ENCODE data around the gene UNC79. TPM values are rescaled to one million over a fixed set of nuclear protein-coding genes. Genes with fewer than 3 reads are reported as not detected.

Gene UNC79
- total RNA-seq, 1 experiment from 2014 or later: not detected

DNA sequence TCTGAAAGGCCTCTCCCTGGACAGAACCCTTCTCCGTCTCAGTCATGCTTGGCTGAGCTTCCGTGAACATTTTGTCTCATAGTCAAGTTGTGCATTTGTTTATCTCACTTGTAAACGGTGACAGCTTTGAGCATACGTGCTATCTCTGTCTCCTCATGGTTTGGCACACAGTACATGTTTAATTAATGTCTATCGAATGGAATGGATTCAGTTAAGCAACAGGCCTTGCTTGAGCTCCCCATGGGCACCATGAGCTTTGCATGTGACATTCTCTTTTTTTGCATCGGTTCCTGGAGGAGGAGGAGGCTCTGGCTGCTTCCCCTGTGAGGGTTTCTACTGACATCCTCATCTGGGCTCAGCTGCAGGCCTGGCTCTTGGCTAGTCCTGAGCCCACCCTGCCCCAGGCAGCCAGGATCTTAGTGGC, 277.6 kb downstream of the UNC79 start:
- no peak for DNase-seq
- Histone ChIP-seq H2AFZ (ENCODE audit: low read length) (no peak overlapping the region), H3K36me3 (ENCODE audit: low read depth, low read length) (no peaks in the 10 kb centered on the region), H3K4me3 (ENCODE audit: low read length) (no peak overlapping the region), H3K4me1 (ENCODE audit: insufficient read depth, low read length) (no peaks in the 10 kb centered on the region), H3K27me3 (ENCODE audit: low read length) (peaks cover 71% of the 10 kb centered on the region), H3K27ac (ENCODE audit: low read length) (no peak overlapping the region), H4K20me1 (ENCODE audit: low read length) (no peaks in the 10 kb centered on the region), H3K9me3 (ENCODE audit: low read length) (no peaks in the 10 kb centered on the region), H3F3A (ENCODE audit: low read length, unreplicated experiment) (no peaks in the 10 kb centered on the region), H3K9ac (ENCODE audit: low read length) (no peak overlapping the region), H3K4me2 (ENCODE audit: low read length) (no peak overlapping the region), H3K79me2 (ENCODE audit: low read length) (no peaks in the 10 kb centered on the region), H3K9me2 (replicated peaks; ENCODE audit: low read length) (no peaks in the 10 kb centered on the region)
- ChIA-PET CTCF (no interaction called here), POLR2A (ENCODE audit: unreplicated experiment) (no interaction called here)
- no peak for ATAC-seq
- intact Hi-C loops (cut with micrococcal nuclease): no loop called here
- BruUV-seq (replicated peaks): no TSS peak
- TF ChIP-seq EZH2phosphoT487 (IDR thresholded peaks at IDR 0.05; ENCODE audit: borderline replicate concordance, low read length) (no peak), EZH2 (IDR thresholded peaks at IDR 0.05; ENCODE audit: low read length, unreplicated experiment) (no peak)
- TF ChIP-seq, protein P1, sequence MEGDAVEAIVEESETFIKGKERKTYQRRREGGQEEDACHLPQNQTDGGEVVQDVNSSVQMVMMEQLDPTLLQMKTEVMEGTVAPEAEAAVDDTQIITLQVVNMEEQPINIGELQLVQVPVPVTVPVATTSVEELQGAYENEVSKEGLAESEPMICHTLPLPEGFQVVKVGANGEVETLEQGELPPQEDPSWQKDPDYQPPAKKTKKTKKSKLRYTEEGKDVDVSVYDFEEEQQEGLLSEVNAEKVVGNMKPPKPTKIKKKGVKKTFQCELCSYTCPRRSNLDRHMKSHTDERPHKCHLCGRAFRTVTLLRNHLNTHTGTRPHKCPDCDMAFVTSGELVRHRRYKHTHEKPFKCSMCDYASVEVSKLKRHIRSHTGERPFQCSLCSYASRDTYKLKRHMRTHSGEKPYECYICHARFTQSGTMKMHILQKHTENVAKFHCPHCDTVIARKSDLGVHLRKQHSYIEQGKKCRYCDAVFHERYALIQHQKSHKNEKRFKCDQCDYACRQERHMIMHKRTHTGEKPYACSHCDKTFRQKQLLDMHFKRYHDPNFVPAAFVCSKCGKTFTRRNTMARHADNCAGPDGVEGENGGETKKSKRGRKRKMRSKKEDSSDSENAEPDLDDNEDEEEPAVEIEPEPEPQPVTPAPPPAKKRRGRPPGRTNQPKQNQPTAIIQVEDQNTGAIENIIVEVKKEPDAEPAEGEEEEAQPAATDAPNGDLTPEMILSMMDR (conservative IDR thresholded peaks at IDR 0.05; ENCODE audit: low read depth, low read length): no peak

GRCh38 chr14:93708800-93709199, 278.1 kb downstream of the UNC79 start:
- ChIA-PET CTCF (no interaction called here), POLR2A (ENCODE audit: unreplicated experiment) (no interaction called here)
- H3K27ac ChIP-seq (ENCODE audit: low read length): no peak overlapping the region
- DNase-seq (no peak), ATAC-seq (no peak)
- H3K27me3 ChIP-seq (ENCODE audit: low read length): peaks cover 69% of the 10 kb centered on the region
- H3K36me3 ChIP-seq (ENCODE audit: low read depth, low read length): no peaks in the 10 kb centered on the region
- no peaks in the 10 kb centered on the region for H3K4me1 ChIP-seq (ENCODE audit: insufficient read depth, low read length)
- no peaks in the 10 kb centered on the region for H3F3A ChIP-seq (ENCODE audit: low read length, unreplicated experiment)
- H3K79me2 ChIP-seq (ENCODE audit: low read length): no peaks in the 10 kb centered on the region
- H3K4me2 ChIP-seq (ENCODE audit: low read length): no peak overlapping the region
- H3K4me3 ChIP-seq (ENCODE audit: low read length): no peak overlapping the region
- no peaks in the 10 kb centered on the region for H4K20me1 ChIP-seq (ENCODE audit: low read length)
- no peaks in the 10 kb centered on the region for H3K9me3 ChIP-seq (ENCODE audit: low read length)
- H3K9ac ChIP-seq (ENCODE audit: low read length): no peak overlapping the region
- H3K9me2 ChIP-seq (replicated peaks; ENCODE audit: low read length): no peaks in the 10 kb centered on the region
- no peak overlapping the region for H2AFZ ChIP-seq (ENCODE audit: low read length)
- intact Hi-C loops (cut with micrococcal nuclease): no loop called here
- BruUV-seq (replicated peaks): no TSS peak
- TF ChIP-seq EZH2phosphoT487 (IDR thresholded peaks at IDR 0.05; ENCODE audit: borderline replicate concordance, low read length): no peak

DNA sequence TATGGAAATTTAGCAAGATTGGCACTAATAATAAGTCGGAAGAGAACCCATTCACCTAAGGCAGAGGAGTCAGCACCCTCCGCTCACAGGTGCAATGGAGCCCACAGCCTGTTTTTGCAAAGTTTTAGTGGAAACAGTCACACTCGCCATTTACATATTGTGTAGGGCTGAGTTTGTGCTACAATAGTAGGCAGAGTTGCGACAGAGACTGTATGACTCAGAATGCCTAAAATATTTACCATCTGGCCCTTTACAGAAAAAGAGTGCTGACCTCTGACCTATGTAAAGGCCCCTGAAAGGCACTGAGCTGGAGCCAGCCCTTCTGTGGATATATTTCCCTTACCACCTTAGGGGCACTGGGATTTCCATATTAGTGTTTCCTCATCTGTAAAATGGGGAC, 278.5 kb downstream of the UNC79 start:
- no peaks in the 10 kb centered on the region for H3K9me2 ChIP-seq (replicated peaks; ENCODE audit: low read length)
- peaks cover 69% of the 10 kb centered on the region for H3K27me3 ChIP-seq (ENCODE audit: low read length)
- intact Hi-C loops (cut with micrococcal nuclease): no loop called here
- BruUV-seq (replicated peaks): no TSS peak
- H2AFZ ChIP-seq (ENCODE audit: low read length): no peak overlapping the region
- H3K4me2 ChIP-seq (ENCODE audit: low read length): no peak overlapping the region
- H3K79me2 ChIP-seq (ENCODE audit: low read length): no peaks in the 10 kb centered on the region
- H3K27ac ChIP-seq (ENCODE audit: low read length): no peak overlapping the region
- H3K9ac ChIP-seq (ENCODE audit: low read length): no peak overlapping the region
- TF ChIP-seq EZH2 (IDR thresholded peaks at IDR 0.05; ENCODE audit: low read length, unreplicated experiment): no peak
- no peak for TF ChIP-seq EZH2phosphoT487 (IDR thresholded peaks at IDR 0.05; ENCODE audit: borderline replicate concordance, low read length)
- TF ChIP-seq, protein P1 (conservative IDR thresholded peaks at IDR 0.05; ENCODE audit: low read depth, low read length): no peak
- POLR2A ChIA-PET (ENCODE audit: unreplicated experiment): no interaction called here
- CTCF ChIA-PET: no interaction called here
- H3F3A ChIP-seq (ENCODE audit: low read length, unreplicated experiment): no peaks in the 10 kb centered on the region
- no peak overlapping the region for H3K4me3 ChIP-seq (ENCODE audit: low read length)
- ATAC-seq: no peak
- H3K36me3 ChIP-seq (ENCODE audit: low read depth, low read length): no peaks in the 10 kb centered on the region
- H3K9me3 ChIP-seq (ENCODE audit: low read length): no peaks in the 10 kb centered on the region
- no peaks in the 10 kb centered on the region for H4K20me1 ChIP-seq (ENCODE audit: low read length)
- DNase-seq: no peak
- no peaks in the 10 kb centered on the region for H3K4me1 ChIP-seq (ENCODE audit: insufficient read depth, low read length)

All from PC-3 (cell line).